Thoracic aorta (tissue), 2 donors: Measurements from ENCODE around the gene SEC24C. TPM values are rescaled to one million over a fixed set of nuclear protein-coding genes. Genes with fewer than 3 reads are reported as not detected.

Source experiments
- ATAC-seq: fragments of 150-250 bp; one replicate; pipeline ENCODE4 v1.8.0; 2017; ENCODE audit warnings: low read depth; ENCODE audit not compliant: insufficient number of reproducible peaks, low FRiP score
- DNase-seq: peaks from one replicate; pipeline ENCODE4 v3.0.0-alpha.2; 2020; ENCODE audit warnings: low spot score
- H3K27ac ChIP-seq, 2 donors: fragments of 200-600 bp; sonication (generic); 1 replicate in 1 of 2; 2 replicates in 1 of 2; pipeline ENCODE4 v1.5.1; 2016; ENCODE audit warnings: mild to moderate bottlenecking in 2 of 2, moderate library complexity in 2 of 2
- H3K27me3 ChIP-seq: fragments of 200-600 bp; sonication (generic); replicated peaks from 2 replicates; pipeline ENCODE4 v1.6.0; 2016; ENCODE audit warnings: mild to moderate bottlenecking; ENCODE audit not compliant: insufficient read depth
- H3K36me3 ChIP-seq: fragments of 200-600 bp; sonication (generic); one replicate; pipeline ENCODE4 v1.5.1; 2016
- H3K4me1 ChIP-seq, 2 donors: fragments of 200-600 bp; sonication (generic); 1 replicate in 1 of 2; 2 replicates in 1 of 2; pipeline versions ENCODE4 v1.5.1 to v1.6.0; 2016; ENCODE audit warnings: low read depth in 2 of 2, mild to moderate bottlenecking in 1 of 2; ENCODE audit not compliant: control insufficient read depth in 1 of 2
- H3K4me3 ChIP-seq: fragments of 200-600 bp; sonication (generic); 2 replicates; pipeline ENCODE4 v1.5.1; 2016; ENCODE audit warnings: mild to moderate bottlenecking
- H3K9me3 ChIP-seq: fragments of 200-600 bp; sonication (generic); 2 replicates; pipeline ENCODE4 v1.5.1; 2016
- total RNA-seq, 2 donors: library from RNA; depleted of rRNA; stranded (reverse); fragments of >200 nt; gene quantifications; one replicate each; pipeline versions ENCODE4 v1.1.0 to v1.2.3, GENCODE V29; 2016
- TF ChIP-seq, protein P1 (sequence below): fragments of 200-600 bp; sonication (generic); IDR thresholded peaks from one replicate; pipeline ENCODE4 v1.5.1; 2019; ENCODE audit warnings: antibody characterized with exemption

SEC24C gene
- total RNA-seq, 2 donors from 2014 or later: 55.7 to 80.1 TPM

DNA sequence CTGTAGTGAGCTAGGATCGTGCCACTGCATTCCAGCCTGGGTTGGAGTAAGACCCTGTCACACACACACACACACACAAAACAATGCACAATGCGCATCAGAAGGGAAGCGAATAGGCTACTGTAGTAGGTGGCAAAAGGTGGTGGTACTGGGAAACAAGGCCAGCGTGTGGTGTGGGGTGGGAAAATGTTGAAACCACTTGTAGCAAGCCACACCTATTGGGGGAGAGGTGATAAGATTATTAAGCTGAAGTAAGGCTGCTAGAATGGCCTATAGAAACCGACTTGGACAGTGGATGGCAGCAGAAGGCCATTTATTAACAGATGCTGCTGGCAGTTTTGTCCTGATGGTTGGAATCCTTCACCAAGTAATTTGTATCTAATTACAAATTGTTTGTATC lies 30.5 kb downstream of the SEC24C start:
- H3K9me3 ChIP-seq: no peaks in the 10 kb centered on the region
- H3K27ac ChIP-seq: no peak overlapping the region
- no peaks in the 10 kb centered on the region for H3K27me3 ChIP-seq
- no peak for DNase-seq
- peaks cover 28% of the 10 kb centered on the region for H3K36me3 ChIP-seq
- TF ChIP-seq, protein P1, sequence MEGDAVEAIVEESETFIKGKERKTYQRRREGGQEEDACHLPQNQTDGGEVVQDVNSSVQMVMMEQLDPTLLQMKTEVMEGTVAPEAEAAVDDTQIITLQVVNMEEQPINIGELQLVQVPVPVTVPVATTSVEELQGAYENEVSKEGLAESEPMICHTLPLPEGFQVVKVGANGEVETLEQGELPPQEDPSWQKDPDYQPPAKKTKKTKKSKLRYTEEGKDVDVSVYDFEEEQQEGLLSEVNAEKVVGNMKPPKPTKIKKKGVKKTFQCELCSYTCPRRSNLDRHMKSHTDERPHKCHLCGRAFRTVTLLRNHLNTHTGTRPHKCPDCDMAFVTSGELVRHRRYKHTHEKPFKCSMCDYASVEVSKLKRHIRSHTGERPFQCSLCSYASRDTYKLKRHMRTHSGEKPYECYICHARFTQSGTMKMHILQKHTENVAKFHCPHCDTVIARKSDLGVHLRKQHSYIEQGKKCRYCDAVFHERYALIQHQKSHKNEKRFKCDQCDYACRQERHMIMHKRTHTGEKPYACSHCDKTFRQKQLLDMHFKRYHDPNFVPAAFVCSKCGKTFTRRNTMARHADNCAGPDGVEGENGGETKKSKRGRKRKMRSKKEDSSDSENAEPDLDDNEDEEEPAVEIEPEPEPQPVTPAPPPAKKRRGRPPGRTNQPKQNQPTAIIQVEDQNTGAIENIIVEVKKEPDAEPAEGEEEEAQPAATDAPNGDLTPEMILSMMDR: no peak
- peaks cover 28 to 38% of the 10 kb centered on the region in 2 donors for H3K4me1 ChIP-seq
- peak overlapping the region; percentile 93 for H3K4me3 ChIP-seq
- no peak for ATAC-seq

DNA sequence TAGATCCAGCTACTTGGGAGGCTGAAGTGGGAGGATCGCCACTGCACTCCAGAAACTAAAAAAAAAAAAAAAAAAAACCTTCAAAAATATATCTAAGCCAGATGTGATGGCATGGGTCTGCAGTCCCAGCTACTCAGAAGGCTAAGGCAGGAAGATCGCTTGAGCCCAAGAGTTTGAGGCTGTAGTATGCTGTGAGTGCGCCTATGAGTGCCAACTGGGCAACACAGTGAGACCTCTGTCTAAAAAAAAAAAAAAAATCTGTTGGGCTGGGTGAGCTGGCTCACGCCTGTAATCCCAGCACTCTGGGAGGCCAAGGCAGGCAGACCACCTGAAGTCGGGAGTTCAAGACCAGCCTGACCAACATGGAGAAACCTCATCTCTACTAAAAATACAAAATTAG lies 34.8 kb downstream of the SEC24C start:
- H3K27ac ChIP-seq: no peak overlapping the region
- TF ChIP-seq, protein P1: no peak
- H3K9me3 ChIP-seq: no peaks in the 10 kb centered on the region
- H3K36me3 ChIP-seq: peaks cover 18% of the 10 kb centered on the region
- H3K27me3 ChIP-seq: no peaks in the 10 kb centered on the region
- DNase-seq: no peak
- peaks cover 34 to 47% of the 10 kb centered on the region in 2 donors for H3K4me1 ChIP-seq
- H3K4me3 ChIP-seq: no peak overlapping the region
- no peak for ATAC-seq

DNA sequence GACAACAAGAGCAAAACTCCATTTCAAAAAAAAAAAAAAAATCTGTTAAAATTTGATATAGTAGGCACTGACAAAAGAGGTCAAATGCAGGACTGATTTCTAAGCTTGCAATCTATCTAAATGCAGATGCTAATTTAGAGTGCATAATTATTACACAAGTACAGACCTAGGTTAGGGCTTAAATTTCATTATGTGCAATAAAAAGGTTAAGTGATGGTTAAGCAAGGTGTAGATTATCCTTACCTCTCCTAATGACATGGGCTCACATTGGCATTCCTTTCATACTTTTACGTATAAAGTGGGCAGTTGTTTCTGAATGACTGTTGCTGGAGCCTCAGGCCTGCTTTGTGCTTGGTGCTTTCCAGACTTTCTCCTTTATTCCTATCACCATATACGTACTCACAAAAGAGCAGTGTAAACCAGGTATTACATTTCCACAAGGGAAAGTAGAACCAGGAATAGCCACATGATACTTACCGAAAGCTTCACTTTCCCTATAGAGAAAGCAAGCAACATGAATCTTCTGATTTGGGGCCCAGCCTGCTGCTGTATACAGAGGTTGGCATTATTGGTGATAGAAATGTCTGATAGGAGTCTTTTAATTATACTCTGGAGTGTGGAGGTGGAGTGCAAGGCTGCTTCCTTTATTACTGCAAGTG lies 35.5 kb downstream of the SEC24C start:
- Histone ChIP-seq H3K4me1 (peaks cover 28 to 47% of the 10 kb centered on the region in 2 donors), H3K27me3 (no peaks in the 10 kb centered on the region), H3K9me3 (no peaks in the 10 kb centered on the region), H3K4me3 (no peak overlapping the region), H3K36me3 (peaks cover 18% of the 10 kb centered on the region), H3K27ac (no peak overlapping the region)
- TF ChIP-seq, protein P1: no peak
- DNase-seq (no peak), ATAC-seq (no peak)

DNA sequence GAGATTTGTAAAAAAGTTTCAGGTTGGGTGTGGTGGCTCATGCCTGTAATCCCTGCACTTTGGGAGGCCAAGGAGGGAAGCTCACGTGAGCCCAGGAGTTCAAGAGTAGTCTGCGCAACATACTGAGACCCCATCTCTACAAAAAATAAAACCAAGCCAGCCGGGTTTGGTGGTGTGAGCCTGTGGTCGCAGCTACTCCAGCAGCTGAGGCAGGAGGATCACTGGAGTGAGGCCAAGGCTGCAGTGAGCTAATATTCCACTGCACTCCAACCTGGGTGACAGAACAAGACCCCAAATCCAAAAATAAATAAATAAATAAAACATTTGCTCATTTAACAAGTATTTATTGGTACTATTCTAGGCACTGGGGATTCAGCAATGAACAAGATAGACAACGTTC lies 36.1 kb downstream of the SEC24C start:
- Histone ChIP-seq H3K9me3 (no peaks in the 10 kb centered on the region), H3K27me3 (no peaks in the 10 kb centered on the region), H3K27ac (no peak overlapping the region), H3K4me1 (peaks cover 21 to 44% of the 10 kb centered on the region in 2 donors), H3K4me3 (no peak overlapping the region), H3K36me3 (peaks cover 18% of the 10 kb centered on the region)
- ATAC-seq (no peak), DNase-seq (no peak)
- TF ChIP-seq, protein P1: no peak

DNA sequence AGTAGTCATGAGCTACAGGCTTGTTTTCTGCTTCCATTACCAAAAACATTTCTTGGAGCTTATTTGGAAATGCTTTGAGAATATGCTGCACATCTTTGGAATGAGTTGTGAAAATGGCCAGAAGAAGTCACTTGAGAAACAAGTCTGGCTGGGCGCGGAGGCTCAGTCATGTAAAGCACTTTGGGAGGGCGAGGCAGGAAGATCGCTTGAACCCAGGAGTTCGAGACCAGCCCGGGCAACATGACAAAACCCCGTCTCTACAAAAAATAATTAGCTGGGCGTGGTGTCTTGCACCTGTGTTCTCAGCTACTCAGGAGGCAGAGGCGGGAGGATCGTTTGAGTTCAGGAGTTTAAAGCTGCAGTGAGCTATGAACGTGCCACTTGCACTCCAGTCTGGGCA lies 36.8 kb downstream of the SEC24C start:
- ATAC-seq: no peak
- H3K9me3 ChIP-seq: no peaks in the 10 kb centered on the region
- peak overlapping the region; percentile 99 for H3K4me3 ChIP-seq
- H3K27ac ChIP-seq: peak overlapping the region; percentile 93 to 98
- no peaks in the 10 kb centered on the region for H3K27me3 ChIP-seq
- no peak for DNase-seq
- TF ChIP-seq, protein P1: no peak
- peaks cover 18% of the 10 kb centered on the region for H3K36me3 ChIP-seq
- H3K4me1 ChIP-seq: peaks cover 15 to 39% of the 10 kb centered on the region in 2 donors
